Limb (tissue), 2 donors: ENCODE results near the gene PDPR.
"Not testable (repeated sequence)": the region's sequence is repeated elsewhere in the genome, so short reads cannot be mapped to it uniquely, and the experiment has no call there.

Source experiments
- DNase-seq, 2 donors: peaks; one replicate each; pipeline ENCODE4 v3.0.0-alpha.2; 2016; ENCODE audit errors: extremely low spot score in 2 of 2

The PDPR gene

GRCh38 chr16:70127706-70128105 is 13.6 kb downstream of the PDPR start:
- DNase-seq = not testable (repeated sequence)

DNA sequence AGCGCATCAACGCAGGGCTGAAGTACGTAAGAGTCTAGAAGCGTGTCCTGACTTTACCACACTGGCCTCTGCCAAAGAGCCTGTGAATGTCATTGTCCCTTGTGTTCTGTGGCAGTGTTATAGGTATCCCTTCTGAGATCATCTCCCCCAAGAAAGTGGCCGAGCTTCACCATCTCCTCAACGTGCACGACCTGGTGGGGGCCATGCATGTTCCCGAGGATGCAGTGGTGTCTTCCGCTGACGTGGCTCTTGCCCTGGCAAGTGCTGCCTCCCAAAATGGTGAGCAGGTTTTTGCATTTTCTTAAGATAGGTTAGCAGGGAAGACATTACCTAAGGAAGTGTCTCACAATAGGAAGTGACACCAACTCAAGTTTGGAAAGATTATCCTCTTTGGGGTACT is 14.7 kb downstream of the PDPR start:
- not testable (repeated sequence) for DNase-seq

DNA sequence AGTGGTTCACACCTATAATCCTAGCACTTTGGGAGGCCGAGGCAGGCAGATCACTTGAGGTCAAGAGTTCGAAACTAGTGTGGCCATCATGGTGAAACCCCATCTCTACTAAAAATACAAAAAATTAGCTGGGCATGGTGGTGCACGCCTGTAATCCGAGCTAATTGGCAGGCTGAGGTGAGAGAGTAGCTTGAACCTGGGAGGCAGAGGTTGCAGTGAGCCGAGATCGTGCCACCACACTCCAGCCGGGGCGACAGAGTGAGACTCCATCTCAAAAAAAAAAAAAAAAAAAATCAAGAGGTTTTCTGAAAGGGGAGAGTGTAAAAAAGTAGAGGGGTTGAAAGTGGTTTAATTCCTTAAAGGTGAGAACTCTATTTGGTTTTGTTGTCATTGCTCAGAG is 21.7 kb downstream of the PDPR start:
- DNase-seq = not testable (repeated sequence)

DNA sequence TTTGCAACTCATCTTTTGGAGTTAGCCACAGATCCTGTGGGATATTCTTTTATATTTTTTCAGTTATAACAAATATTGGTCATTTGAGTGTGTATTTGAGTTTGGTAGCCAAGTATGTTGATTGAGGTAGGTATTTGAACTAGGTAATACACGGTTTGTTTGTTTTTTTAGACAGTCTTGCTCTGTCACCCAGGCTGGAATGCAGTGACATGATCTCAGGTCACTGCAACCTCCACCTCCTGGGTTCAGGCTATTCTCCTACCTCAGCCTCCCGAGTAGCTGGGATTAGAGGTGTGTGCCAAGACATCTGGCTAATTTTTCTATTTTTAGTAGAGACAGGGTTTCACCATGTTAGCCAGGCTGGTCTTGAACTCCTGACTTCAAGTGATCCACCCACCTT is 22.5 kb downstream of the PDPR start:
- not testable (repeated sequence) for DNase-seq

GRCh38 chr16:70142739-70143138 is 28.6 kb downstream of the PDPR start:
- not testable (repeated sequence) for DNase-seq

GRCh38 chr16:70143231-70143895 is 29.2 kb downstream of the PDPR start:
- not testable (repeated sequence) for DNase-seq

DNA sequence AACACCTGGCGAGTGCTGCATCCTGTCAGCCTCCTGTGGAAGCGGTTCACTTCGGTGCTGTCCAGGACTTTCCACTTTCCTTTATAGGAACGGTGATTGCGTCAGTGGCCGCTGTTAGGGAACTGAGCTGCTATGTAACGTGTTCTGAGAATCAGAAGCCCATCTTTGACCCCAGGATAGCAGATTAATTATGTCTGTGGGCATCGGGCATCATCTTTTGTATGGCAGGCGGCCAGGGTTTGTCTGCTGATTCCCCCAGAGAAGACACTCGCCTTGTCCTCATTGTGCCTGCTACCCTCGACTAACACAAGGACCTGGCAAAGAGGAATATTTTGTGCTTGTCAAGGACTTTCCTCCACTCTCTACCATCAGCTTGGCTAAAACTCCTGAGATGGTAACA is 33.7 kb downstream of the PDPR start:
- not testable (repeated sequence) for DNase-seq

GRCh38 chr16:70148453-70148852 is 34.3 kb downstream of the PDPR start:
- DNase-seq = not testable (repeated sequence)

- DNase-seq = not testable (repeated sequence)
Observed at GRCh38 chr16:70149296-70149695, 35.2 kb downstream of the PDPR start.

DNA sequence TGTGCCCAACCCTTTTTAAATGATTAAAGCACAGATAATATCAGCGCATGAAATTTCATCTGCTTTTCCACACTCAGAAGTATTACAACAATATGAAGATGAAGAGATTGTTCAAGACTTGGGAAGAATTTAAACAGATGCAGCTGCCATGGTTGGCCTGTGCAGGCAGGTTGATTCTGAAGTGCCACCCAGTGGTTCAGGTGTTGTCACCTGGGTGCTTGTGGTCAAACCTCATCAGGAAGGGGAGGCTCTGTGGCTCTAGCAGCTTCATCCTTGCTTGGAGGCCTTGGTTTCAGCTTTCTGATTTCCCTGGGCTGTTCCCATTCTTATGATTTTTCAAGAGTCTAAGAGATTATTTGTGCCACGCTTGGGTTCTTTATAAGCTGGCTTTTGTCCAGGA is 37.3 kb downstream of the PDPR start:
- no peak for DNase-seq

DNA sequence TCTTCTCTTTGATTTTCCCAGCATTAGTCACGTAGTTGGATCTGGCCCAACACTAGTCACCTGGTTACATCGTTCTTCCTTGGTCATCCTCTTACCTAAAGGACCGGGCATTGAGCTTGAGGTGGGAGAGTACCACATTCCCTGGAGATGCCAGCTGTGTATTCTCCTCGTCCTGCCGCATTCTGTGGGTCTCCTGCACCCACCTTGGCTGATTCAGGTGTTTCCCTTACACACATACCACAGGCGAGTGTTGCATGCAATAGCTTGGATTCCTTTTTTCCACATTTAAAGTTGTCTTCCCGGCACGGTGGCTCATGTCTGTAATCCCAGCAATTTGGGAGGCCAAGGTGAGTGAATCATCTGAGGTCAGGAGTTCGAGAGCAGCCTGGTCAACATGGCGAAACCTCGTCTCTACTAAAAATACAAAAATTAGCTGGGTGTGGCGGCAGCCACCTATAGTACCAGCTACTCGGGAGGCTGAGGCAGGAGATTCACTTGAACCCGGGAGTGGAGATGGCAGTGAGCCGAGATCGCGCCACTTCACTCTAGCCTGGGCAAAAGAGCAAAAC is 37.9 kb downstream of the PDPR start:
- DNase-seq = no peak

GRCh38 chr16:70152578-70153302 is 38.6 kb downstream of the PDPR start:
- DNase-seq = no peak

DNA sequence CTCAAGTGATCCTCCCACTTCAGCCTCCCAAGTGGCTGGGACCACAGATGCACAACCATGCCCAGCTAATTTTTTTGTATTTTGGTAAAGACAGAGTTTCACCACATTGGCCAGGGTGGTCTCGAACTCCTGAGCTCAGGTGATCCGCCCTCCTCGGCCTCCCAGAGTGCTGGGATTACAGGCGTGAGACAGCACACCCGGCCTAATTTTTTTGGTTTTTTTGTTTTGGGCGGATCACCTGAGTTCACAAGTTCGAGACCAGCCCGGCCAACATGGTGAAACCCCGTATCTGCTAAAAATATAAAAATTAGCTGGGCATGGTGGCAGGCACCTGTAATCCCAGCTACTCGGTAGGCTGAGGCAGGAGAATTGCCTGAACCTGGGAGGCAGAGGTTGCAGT is 40.6 kb downstream of the PDPR start:
- DNase-seq = not testable (repeated sequence)

- DNase-seq = no peak
Observed at GRCh38 chr16:70156207-70156978, 42.3 kb downstream of the PDPR start.

DNA sequence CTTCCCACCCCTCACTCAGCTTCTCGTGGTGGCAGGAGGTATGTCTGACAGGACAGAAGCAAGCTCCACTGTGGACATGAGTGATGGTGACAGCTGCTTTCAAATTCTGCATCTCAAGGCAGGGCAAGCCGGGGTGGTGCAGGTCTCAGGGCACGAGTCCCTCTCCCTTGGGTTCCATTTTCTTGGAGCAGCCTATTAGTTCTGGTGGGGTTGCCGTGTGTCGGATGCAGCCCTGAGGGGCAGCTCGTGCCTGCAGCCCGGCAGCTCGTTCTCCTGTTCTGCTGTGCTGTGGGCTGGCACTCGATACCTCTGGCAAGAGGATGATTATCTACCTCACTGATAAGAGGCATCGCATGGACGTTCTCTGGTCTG is 43.0 kb downstream of the PDPR start:
- no peak for DNase-seq

DNA sequence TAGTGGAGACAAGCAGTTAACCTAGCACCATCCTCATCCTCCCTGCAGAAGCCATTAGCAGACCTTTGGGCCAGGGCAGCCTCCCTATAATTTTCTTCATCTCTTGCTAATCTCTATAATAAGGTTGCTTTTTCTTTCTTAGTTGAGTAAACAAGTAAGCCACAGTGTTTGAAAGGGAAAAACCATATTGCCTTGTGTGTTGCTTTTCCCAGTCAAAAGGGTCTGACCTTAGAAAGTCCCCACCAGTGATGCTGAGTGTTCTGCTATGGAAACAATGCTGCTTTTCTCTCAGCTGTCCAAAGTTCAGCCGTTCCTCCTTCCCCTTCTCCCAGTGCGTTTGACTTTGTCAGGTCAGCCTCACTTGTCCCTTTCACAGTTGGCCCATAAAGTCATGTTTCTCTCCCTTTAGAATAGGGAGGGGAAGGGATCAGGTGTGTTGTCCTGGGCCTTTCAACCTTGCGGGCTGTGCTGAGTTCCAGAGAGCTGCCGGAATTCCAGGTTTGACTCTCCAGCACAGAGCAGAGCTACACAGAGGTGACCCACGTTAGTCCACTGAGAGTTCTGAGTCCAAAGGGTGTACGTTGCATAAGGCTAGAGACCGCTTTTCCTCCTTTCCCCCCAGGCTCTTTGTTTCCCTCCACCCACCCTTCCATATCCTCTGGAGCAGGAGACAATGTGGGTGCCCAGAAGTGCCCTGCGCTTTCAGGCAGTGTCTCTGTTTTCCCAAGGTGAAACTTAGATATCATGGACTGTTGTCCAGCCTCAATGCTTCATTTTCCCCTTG is 43.5 kb downstream of the PDPR start:
- DNase-seq = no peak

- DNase-seq = no peak
Observed at GRCh38 chr16:70158261-70158939, 44.3 kb downstream of the PDPR start.

GRCh38 chr16:70159355-70160348 is 45.5 kb downstream of the PDPR start:
- no peak for DNase-seq

DNA sequence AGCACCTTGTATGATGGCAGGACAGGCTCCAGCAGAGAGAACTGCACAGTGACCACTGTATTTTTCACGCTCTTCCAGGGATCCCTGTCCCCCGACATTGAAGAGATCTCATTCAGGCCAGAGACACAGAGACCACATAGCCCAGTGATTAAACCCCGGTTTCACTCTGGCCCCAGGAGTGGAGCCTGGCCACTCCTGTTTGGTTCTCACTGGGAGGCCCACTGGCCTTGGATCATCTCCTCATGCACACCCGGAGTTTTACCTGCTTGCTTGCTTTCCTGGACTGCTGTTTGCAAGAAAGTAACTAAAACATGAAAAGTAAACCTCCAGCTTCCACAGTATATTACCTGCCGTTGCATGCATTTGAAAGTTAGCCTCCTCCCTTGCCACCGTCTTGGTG is 46.3 kb downstream of the PDPR start:
- no peak for DNase-seq
